Skeletal muscle cell (primary cell): ENCODE measurements around the gene TOX3.

ENCODE experiments used
- DNase-seq: peaks from one replicate; pipeline ENCODE4 v3.0.0-alpha.2; 2010; ENCODE audit warnings: low read depth
- H3K4me3 ChIP-seq: 2 replicates; pipeline ENCODE4 v1.5.1; 2011; ENCODE audit warnings: low read depth, mild to moderate bottlenecking, control low read depth, low read length, moderate library complexity

Gene TOX3

DNA sequence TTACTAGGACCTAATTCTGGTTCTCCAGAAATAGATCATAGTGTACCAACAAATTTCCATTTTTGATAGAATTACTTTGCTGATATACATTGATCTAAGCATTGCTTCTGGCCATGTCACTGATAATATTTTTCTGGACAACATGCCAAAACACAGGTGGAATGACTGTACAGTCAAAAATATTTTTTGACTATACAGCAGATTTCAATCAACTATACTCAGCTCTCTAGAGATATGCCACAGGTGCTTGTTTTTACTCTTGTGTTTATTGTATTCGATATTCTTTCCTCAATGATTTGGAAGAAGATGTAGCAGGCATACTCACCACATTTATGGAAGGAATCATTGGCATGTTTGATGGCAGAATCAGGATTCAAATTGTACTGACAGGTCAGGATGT is 21.6 kb upstream of the TOX3 start:
- no peak for DNase-seq
- H3K4me3 ChIP-seq, result no peak overlapping the region

DNA sequence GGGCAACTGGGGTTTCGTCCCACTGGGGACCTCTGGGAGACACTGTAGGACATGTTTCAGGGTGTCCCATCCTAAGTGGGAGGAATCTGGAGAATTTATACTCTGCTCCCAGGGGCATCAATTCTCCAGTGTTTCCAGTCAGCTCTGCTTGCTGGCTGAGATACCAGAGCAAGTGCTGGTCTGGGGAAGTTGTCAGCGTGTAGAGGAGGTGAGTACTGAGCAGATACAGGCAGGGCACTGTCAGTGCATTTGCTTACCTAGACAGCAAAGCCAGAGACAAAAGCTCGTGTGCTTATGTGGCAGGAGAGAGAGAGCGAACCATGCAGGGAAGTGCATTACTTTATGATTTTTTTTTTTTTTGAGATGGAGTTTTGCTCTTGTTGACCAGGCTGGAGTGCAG is 20.2 kb upstream of the TOX3 start:
- no peak overlapping the region for H3K4me3 ChIP-seq
- DNase-seq, result no peak

DNA sequence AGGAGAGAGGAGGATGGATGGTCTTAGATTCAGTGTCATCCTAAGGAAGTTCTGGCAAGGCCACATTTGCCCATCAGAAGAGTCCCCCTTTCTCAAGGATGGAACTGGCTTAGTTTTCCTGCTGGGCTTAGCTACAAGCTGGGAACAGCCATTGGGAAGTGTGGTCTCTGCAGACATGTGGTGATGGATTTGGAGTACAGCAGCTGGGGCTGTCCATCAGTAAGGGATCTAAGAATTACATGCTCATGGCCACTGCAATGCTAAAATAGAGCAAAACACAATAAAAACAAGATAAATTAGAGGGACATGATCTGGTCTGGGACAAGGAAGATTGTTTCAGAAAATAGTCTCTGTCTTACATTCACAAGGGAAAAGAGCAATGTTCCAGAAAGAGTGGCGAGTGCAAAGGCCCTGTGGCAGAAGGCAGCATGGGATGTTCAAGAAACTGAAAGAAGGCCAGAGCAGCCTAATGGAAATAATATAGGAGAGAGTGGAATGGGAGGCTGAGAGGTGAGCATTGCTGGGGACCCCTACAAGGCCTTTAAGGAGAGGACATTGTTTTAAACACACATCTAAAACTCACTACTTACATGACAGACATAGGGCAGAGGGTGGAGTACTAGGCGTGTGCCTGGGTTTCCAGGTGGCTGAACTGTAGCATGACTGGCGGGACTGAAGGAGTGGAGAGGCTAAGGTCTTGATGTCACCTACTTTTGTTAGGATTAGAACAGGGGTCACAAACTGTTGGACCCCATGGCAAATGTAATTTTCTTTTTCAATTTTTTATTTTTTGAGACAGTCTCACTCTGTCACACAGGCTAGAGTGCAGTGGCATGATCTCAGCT is 17.0 kb upstream of the TOX3 start:
- H3K4me3 ChIP-seq, result no peak overlapping the region
- DNase-seq, result no peak

DNA sequence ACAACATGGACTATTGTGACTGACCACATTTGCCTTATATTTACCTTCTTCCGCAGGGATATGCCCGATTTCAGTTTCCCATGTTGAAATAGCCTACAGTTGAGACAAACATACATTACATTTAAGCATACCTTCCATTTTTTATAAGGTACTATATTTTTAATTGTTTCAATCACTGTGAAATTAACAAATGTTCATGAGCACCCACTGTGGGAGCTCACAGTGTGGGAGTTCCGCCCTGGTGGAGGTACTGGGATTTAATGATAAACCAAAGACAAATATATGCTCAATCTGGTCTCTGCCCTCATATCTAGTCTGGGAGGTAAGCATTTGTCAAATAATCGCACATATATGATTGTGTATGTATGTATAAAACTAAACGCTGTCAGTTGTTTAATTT is 15.8 kb upstream of the TOX3 start:
- DNase-seq, result no peak
- no peak overlapping the region for H3K4me3 ChIP-seq

DNA sequence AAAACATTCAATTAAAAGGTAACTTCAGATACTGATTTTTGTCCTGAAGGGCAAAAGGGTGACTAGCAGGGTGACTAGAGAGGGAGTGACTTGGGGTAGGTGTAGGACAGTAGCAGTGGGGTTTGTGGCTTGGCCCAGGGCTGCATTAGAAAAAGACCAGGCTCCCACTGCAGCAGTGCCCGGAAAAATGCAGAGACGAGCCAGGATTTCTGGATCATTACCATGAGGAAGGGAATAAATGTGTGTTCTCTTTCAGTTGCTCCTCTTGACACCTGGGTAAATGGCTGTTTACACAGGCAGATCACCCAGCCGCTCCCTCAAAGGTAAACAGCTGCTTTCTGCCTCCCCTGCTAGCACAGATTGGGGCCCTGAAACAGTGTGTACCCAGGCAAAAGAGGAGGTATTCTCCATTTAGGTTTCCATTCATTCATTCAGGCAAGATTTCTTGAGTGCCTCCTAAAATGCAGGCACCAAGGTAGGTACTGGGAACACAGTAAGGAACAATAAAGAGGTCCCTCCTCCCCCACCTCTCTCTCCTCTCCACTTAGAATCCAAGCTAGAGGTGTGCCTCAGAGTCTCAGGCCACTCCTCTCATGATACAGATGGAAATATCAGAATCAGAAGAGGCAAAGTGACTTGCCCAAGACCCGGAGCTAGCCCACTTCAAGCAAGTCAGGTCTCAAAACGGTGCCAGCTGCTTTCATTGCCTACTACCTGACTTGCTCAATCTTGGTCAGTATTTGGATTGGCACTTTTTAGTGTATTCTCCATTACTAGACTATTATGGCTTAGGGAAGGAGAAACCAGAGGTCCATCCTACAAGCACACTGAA is 15.2 kb upstream of the TOX3 start:
- H3K4me3 ChIP-seq, result no peak overlapping the region
- DNase-seq, result no peak

DNA sequence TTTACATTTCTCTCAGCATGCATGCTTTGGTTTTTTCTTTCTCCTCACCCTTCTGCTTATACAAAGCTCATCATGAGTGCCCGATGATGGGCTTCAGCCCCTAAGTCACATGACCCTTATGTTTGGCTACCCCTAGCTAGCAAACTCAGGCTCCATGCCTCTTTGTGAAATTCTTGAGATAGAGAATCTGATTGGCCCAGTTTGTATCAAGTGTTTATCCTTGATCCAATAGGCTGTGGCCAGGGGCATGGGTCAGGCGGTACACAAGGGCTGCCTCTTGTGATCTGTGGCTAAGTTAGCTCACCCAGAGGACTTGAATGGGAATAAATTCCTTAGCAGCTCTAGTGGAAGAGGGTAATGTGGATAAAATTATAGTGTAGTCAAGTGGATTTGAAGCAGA is 11.5 kb upstream of the TOX3 start:
- H3K4me3 ChIP-seq, result no peak overlapping the region

DNA sequence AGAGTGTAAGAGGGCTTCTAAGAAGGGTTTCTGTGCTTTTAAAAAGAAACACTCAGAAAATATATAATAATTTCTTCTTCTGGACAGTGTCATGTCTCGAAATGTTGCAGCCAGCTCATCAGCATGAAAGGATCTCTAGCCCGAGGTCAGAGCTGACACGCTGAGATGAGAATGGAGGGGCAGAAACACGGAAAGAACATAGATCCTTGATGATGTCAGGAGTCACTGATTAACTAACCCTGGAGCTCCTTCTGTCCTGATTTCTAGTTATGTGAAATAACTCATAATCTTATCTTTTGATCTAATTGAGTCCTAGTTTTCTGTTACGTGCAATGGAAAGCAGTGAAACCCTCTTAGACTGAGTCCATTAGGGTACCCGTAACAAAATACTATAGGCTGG is 10.3 kb upstream of the TOX3 start:
- no peak for DNase-seq

More for the DNA sequence above, 11.5 kb upstream of the TOX3 start:
- DNase-seq, result no peak

DNA sequence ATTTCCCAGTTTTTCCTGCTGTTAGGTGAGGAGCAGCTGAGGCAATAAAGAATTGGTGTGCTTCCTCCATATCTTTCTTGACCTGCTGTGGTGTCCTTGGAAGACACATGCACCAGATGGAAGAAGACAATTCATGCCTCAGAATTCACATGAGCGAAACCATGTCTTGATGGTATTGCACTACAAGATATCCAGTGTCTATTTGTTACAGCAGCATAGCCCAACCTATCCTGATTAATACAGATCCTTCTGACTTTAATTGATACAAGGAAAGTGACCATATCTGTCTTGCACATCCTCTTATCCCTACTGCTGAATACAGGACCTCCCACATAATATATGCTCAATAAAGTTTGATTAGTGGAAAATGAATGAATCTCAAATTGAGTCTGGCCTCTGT is 9.1 kb upstream of the TOX3 start:
- no peak for DNase-seq
- no peak overlapping the region for H3K4me3 ChIP-seq

More for the DNA sequence above, 10.3 kb upstream of the TOX3 start:
- no peak overlapping the region for H3K4me3 ChIP-seq

DNA sequence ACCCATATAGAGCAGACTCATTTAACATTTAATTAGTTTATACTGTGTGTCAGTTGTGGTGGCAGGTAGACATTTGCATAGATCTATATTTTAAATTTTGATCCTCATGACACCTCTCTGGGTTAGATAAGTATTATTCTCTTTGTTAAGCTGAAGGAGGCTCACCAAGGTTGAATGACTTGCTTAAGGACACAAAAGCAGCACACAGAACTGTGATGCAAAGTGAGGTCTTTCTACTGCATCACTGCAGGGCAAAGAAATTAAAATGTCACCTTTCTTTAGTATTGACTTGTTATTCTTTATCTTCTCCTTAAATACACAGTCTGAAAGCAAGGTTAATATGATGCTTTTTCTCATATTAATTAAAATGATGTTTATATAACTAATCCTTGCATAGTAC is 8.6 kb upstream of the TOX3 start:
- H3K4me3 ChIP-seq, result no peak overlapping the region

DNA sequence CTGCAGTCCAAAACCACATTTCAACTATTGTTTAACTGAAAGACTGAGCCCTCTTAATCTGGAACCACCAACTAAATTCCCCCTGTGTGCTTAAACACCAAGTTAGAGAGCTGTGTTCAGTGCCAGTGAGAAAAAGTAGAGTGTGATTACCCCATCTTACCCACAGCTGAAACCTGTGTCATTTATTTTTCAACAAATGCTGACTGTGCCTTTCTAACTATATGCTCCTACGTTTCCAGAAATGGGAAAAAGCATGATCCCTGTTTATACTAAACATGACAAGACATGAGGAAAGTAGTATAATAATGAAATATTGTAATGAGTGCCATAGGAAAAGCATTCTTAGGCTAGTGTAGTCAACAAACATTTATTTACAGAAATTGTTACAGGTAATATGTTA is 7.4 kb upstream of the TOX3 start:
- no peak for DNase-seq
- H3K4me3 ChIP-seq, result no peak overlapping the region

More for the DNA sequence above, 8.6 kb upstream of the TOX3 start:
- DNase-seq, result no peak

DNA sequence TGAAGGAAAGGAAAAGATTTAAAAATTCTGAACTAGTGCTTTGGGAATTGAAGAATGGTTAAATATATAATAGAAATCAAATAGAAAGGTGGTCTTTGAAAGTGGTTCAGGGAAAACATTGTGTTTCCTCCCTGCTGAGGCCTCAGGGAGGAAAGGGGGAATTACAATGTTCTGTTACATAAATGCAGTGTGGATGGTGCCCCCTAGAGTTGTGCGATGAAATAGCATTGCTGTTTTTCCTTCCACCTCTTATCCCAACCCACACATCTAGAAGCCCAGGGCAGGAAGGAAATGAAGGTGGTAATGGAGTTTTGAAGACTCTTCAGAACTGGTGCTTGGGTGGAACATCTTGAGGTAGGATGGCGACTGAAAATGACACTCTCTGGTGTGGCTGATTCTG is 6.4 kb upstream of the TOX3 start:
- no peak overlapping the region for H3K4me3 ChIP-seq
- no peak for DNase-seq

DNA sequence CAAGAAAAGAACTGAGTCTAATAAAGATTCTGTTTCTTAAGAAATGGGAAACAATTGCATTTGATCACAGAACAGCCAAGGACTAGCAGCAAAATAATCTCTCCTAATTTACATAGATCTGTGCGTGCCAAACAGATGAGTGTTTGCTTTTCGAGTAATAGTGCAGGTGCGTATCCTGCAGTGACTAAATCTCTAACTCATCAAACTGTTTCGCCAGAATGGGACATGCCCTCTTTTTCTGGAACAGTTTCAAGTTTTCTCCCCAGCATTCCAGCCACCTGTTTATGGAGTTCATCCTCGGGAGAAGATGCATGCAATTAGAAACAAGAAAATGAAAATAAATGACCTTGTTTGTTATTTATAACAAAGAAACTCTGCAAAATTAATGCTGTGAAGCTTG is 5.7 kb upstream of the TOX3 start:
- no peak for DNase-seq

DNA sequence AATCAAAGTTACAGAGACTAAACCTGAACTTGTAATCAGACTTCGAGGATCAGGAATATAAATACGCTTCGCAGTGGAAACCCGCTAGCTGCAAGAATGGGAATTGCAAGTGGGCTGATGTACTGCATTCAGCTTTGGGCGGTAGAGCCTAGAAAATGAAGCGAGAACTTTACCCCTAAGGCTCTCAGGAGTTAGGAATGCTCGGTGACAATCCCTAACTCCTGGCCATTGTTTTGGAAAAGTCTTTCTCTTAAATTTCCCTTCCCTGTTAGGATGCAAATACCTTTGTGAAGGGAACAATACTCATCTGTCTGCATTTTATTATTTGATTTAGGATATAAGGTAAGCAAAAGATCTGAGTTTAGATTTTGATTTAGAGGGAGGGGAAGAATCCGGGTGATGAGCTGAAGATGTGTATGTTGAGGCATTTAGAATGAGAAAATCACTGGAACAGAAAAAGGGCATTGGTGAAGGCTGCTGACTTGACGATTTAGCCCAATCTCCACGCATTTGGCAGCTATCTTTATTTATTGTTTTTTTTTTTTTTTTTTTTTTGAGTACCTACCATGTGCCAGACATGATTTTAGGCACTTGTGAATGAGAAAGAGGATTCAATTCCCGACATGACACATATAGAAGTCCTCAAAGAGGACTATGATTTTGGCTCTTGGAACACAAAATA is 2.2 kb upstream of the TOX3 start:
- DNase-seq, result no peak
- H3K4me3 ChIP-seq, result no peak overlapping the region

More for the DNA sequence above, 5.7 kb upstream of the TOX3 start:
- H3K4me3 ChIP-seq, result no peak overlapping the region

DNA sequence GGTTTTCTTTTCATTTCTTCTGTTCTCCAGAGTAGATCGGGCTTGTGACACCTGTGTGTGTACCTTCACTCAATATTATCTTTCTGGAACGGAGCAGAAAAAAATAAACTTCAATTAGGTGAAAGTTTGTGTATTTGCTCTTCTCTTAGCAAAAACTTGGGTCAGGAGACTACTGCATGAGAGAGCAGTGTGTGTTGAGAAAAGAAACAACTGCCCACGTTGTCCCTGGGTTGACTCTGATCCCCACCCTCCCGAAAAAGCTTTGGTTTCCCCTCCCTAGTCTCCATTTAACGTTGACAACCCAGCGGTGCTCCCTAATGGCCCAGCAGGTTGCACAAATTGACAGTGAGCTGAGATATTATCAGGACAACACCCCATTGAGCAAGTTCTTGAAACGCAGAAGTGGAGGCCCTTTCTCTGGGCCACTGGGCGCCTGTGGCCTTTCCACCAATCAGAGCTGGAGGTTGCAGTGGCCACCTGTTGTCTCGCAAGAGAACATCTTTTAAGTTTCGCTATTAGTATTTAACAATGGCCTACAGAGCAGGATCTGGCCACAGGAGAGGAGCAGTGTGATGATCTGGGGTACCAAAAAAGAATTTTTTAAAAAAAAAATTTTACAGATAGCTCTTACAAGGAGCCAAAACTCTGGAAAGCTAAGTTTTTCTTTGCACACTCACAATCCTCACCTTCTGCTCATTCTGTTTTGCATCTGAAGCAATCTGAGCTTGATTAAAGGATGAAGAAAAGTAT is 1.5 kb upstream of the TOX3 start:
- no peak overlapping the region for H3K4me3 ChIP-seq
- no peak for DNase-seq

DNA sequence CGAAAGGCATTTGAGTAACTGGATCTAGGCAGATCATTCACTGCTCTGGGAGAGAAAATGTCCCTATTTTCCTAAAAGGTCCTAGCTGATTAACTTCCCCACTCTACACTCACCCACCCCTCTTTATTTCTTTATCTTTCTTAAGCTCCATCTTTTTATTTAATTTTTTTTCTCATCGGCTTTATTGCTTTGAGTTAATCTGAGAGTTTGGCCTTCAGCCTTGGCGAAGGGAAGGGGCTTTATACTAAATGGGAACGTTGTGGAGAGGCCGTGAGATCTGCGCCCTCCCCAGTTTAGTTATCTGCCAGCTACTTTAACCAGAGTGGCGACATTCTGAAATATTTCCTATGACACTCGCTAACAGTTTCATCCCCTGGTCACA is 882 bp upstream of the TOX3 start:
- DNase-seq, result no peak
- no peak overlapping the region for H3K4me3 ChIP-seq

DNA sequence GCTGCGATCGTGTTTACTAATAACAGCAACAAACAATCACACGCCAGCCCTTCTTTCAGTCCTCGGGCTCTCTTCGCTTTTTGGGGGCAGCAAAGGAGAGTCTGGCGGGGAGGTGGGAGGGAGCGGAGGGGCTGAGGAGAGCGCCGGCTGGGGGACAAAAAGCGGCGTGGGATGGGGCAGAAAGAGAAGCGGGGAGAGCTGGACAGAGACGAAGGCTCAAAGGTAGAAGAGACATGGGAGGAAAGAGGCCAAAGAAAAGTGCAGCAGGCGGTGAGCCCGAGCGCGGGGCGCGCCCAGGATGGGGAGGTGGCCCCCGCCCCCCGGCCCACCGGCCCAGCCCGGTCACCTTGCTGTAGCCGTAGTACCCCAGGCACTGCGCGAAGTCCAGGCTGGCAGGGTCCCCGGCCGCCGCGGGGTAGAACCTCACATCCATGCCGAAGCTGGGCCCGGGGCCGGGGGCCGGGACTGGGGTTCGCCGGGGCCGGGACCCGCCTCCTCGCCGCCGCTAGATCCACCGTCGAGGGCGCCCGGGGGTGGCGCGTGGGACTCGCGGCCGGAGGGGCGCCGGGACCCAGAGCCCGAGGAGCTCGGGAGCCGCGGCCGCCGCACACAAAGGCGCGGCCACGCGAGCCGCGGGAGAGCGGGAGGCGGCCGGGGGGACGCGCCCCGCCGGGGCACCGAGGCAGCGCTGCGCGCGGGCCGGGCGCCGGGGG is 496 bp downstream of the TOX3 start:
- no peak overlapping the region for H3K4me3 ChIP-seq
- DNase-seq, result no peak

DNA sequence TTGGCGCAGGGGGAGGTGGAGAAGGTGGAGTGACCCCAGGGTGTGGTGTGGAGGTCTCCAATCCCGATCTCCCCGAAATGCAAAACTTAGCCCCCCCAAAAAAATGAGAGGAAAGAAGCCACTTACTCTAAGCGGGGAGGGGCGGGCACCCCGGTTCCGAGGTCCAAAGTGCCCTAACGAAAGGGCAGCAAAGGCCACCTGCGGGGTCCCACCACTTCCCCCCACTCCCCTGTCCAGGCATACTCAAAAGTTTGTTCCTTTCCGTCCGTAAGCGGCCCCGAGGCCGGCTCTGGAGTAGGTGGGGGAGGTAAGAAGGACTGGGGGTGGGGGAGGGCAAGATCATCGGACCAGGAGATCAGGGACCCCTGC is 1.1 kb downstream of the TOX3 start:
- H3K4me3 ChIP-seq, result no peak overlapping the region
- no peak for DNase-seq

DNA sequence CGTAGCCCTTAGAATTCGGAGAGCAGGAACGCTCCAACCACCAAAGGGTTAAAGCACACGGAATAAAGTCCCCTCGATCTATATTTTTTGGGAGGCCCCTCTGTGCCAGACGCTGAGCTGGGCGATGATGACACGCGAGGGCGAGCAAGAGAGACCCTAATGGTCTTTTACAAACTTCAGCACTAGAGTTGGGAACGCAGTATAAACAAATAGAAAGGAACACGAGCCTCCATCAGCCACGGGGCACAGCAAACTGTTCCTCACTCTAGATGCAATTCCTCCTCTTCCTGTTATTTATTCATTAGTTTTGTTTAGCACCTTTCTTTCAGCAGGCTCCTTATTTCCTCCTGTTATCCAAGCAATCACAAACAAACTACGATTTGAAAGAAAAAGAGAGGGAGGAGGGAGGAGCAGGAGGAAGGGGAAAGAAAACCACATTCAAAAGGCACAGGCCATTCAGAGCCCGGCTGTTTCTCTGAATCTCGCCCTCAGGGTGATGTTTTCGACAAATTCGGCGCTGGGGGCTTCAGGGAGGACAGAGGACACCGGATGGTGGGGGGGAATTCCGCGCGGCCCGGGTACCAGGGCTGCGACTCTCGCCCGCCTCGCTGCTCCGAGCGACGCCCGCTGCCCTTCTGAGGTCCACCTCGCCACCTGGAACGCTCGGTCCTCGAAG is 1.6 kb downstream of the TOX3 start:
- DNase-seq, result no peak
- H3K4me3 ChIP-seq, result no peak overlapping the region

DNA sequence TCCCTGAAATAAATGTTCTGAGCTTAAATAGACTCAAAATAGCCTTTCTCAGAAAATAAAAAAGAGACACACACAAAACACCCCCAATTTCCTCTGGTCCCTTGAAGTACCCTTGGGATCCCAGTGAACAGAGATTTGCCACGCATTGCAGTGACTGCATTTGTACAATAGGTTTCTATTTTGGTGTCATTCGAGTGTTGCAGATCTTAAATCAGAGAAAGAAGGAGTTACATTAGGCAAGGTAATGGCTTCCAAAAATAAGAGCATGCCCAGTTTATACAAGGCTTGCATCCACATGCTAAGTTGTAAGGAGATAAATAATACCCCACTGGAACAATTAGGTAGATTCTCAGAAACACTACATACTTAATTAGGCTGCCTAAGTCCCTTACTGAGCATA is 2.2 kb downstream of the TOX3 start:
- DNase-seq, result no peak

More for the DNA sequence above, 2.2 kb downstream of the TOX3 start:
- H3K4me3 ChIP-seq, result no peak overlapping the region
